ENCODE results near the gene SP110. TPM values are rescaled to one million over a fixed set of nuclear protein-coding genes. Genes with fewer than 3 reads are reported as not detected.
"Not testable (repeated sequence)": the region's sequence is repeated elsewhere in the genome, so short reads cannot be mapped to it uniquely, and the experiment has no call there.

SP110 gene
- total RNA-seq, 6 experiments from 2014 or later, result 5.0 to 13.1 (median 11.2) TPM

GRCh38 chr2:230230087-230230486, 10.3 kb upstream of the SP110 start:
- DNase-seq (no peak), ATAC-seq (no peak)
- no peaks in the 10 kb centered on the region for H3K27me3 ChIP-seq
- H3K36me3 ChIP-seq, result no peaks in the 10 kb centered on the region
- intact Hi-C loops (cut with DNase I), result no loop called here
- TF ChIP-seq CTCF (IDR thresholded peaks at IDR 0.05) (no peak), POLR2A (IDR thresholded peaks at IDR 0.05) (no peak)
- H3K4me3 ChIP-seq, result no peak overlapping the region
- H3K4me1 ChIP-seq, result no peaks in the 10 kb centered on the region
- no peak overlapping the region for H3K27ac ChIP-seq
- WGBS (ENCODE audit: insufficient coverage, low coverage, low lambda C conversion rate, missing lambda C conversion rate), result 91% methylated on average over 3 of the region's 3 CpGs
- no peaks in the 10 kb centered on the region for H3K9me3 ChIP-seq

GRCh38 chr2:230227216-230227615, 7.4 kb upstream of the SP110 start:
- no peaks in the 10 kb centered on the region for H3K27me3 ChIP-seq
- TF ChIP-seq POLR2A (IDR thresholded peaks at IDR 0.05) (no peak), CTCF (IDR thresholded peaks at IDR 0.05) (no peak)
- WGBS (ENCODE audit: insufficient coverage, low coverage, low lambda C conversion rate, missing lambda C conversion rate), result 77% methylated on average over 3 of the region's 3 CpGs
- ATAC-seq (no peak), DNase-seq (no peak)
- no peak overlapping the region for H3K4me3 ChIP-seq
- intact Hi-C loops (cut with DNase I), result no loop called here
- H3K36me3 ChIP-seq, result no peaks in the 10 kb centered on the region
- no peak overlapping the region for H3K27ac ChIP-seq
- no peaks in the 10 kb centered on the region for H3K4me1 ChIP-seq
- H3K9me3 ChIP-seq, result no peaks in the 10 kb centered on the region

- peak in 2 of 4 donors; percentile 36 to 38 for ATAC-seq
- WGBS (ENCODE audit: insufficient coverage, low coverage, low lambda C conversion rate, missing lambda C conversion rate), result 68% methylated on average over 4 of the region's 4 CpGs
- intact Hi-C loops (cut with DNase I), result no loop called here
Observed at GRCh38 chr2:230226051-230226551, 6.3 kb upstream of the SP110 start.

GRCh38 chr2:230225486-230225885, 5.7 kb upstream of the SP110 start, which contains the start of gene SP140:
Gene SP140, plus strand, starts transcription at chr2:230225736. Its CDS starts 109 bp downstream, at chr2:230225845.
- Histone ChIP-seq H3K9me3 (no peaks in the 10 kb centered on the region), H3K4me1 (no peaks in the 10 kb centered on the region), H3K36me3 (no peaks in the 10 kb centered on the region), H3K27me3 (no peaks in the 10 kb centered on the region), H3K4me3 (peak within 1 kb of the TSS in 1 of 3 donors; percentile 18), H3K27ac (peak within 1 kb of the TSS in 1 of 3 donors; percentile 52)
- DNase-seq, result peak in 2 of 3 donors; percentile 51 to 67
- TF ChIP-seq POLR2A (IDR thresholded peaks at IDR 0.05), result peak; percentile 25
- no peak for TF ChIP-seq CTCF (IDR thresholded peaks at IDR 0.05)
- 50% methylated on average over 8 of the region's 8 CpGs for whole genome bisulfite sequencing (ENCODE audit: insufficient coverage, low coverage, low lambda C conversion rate, missing lambda C conversion rate)
- intact Hi-C loops (cut with DNase I), result no loop called here
- ATAC-seq, result peak; percentile 73 to 91 (median 86)

More at GRCh38 chr2:230226051-230226551, 6.3 kb upstream of the SP110 start:
- no peaks in the 10 kb centered on the region for H3K4me1 ChIP-seq
- H3K27me3 ChIP-seq, result no peaks in the 10 kb centered on the region
- no peak for DNase-seq
- no peak overlapping the region for H3K4me3 ChIP-seq
- H3K27ac ChIP-seq, result no peak overlapping the region
- no peaks in the 10 kb centered on the region for H3K36me3 ChIP-seq
- no peaks in the 10 kb centered on the region for H3K9me3 ChIP-seq
- no peak for TF ChIP-seq POLR2A (IDR thresholded peaks at IDR 0.05)
- TF ChIP-seq CTCF (IDR thresholded peaks at IDR 0.05), result no peak

GRCh38 chr2:230224458-230224857, 4.7 kb upstream of the SP110 start:
- no peak overlapping the region for H3K4me3 ChIP-seq
- no peaks in the 10 kb centered on the region for H3K27me3 ChIP-seq
- no peaks in the 10 kb centered on the region for H3K36me3 ChIP-seq
- intact Hi-C loops (cut with DNase I), result no loop called here
- no peaks in the 10 kb centered on the region for H3K9me3 ChIP-seq
- H3K27ac ChIP-seq, result no peak overlapping the region
- no peak for ATAC-seq
- DNase-seq, result no peak
- TF ChIP-seq CTCF (IDR thresholded peaks at IDR 0.05) (no peak), POLR2A (IDR thresholded peaks at IDR 0.05) (no peak)
- no peaks in the 10 kb centered on the region for H3K4me1 ChIP-seq

- WGBS (ENCODE audit: insufficient coverage, low coverage, low lambda C conversion rate, missing lambda C conversion rate), result 81% methylated on average over 4 of the region's 4 CpGs
- H3K27me3 ChIP-seq; H3K27ac ChIP-seq; H3K36me3 ChIP-seq; H3K4me3 ChIP-seq; intact Hi-C loops (cut with DNase I); ATAC-seq; DNase-seq; H3K9me3 ChIP-seq: not testable (repeated sequence)
- peaks cover 0 to 10% (median 4%) of the 10 kb centered on the region in 4 donors for H3K4me1 ChIP-seq
Observed at GRCh38 chr2:230222829-230223228, 3.0 kb upstream of the SP110 start.
